ENCODE results near the gene LAMC1. TPM values are rescaled to one million over a fixed set of nuclear protein-coding genes. Genes with fewer than 3 reads are reported as not detected.

LAMC1 gene
- total RNA-seq, 4 donors from 2014 or later: 58.3 to 124 (median 77.6) TPM

- peaks cover 72% of the 10 kb centered on the region for H3K36me3 ChIP-seq
These were observed 106.9 kb downstream of the LAMC1 start for GRCh38 chr1:183129921-183130690.

GRCh38 chr1:183131166-183131565, 107.9 kb downstream of the LAMC1 start:
- H3K4me3 ChIP-seq: no peak overlapping the region
- no peaks in the 10 kb centered on the region for H3K27me3 ChIP-seq
- peaks cover 72% of the 10 kb centered on the region for H3K36me3 ChIP-seq
- whole genome bisulfite sequencing: 77% methylated on average over 2 of the region's 2 CpGs
- H3K4me1 ChIP-seq: no peaks in the 10 kb centered on the region
- TF ChIP-seq POLR2AphosphoS5 (IDR thresholded peaks at IDR 0.05) (no peak), CTCF (IDR thresholded peaks at IDR 0.05) (no peak), EP300 (IDR thresholded peaks at IDR 0.05) (no peak), POLR2A (IDR thresholded peaks at IDR 0.05) (no peak)
- DNase-seq (ENCODE audit: low spot score in 2 of 2): no peak
- H3K9me3 ChIP-seq: no peaks in the 10 kb centered on the region
- H3K27ac ChIP-seq: peak overlapping the region; percentile 36

More at GRCh38 chr1:183129921-183130690, 106.9 kb downstream of the LAMC1 start:
- no peaks in the 10 kb centered on the region for H3K9me3 ChIP-seq
- H3K4me3 ChIP-seq: no peak overlapping the region
- no peaks in the 10 kb centered on the region for H3K4me1 ChIP-seq
- peak; percentile 88 to 89 for DNase-seq (ENCODE audit: low spot score in 2 of 2)
- no peaks in the 10 kb centered on the region for H3K27me3 ChIP-seq
- H3K27ac ChIP-seq: peak overlapping the region; percentile 40
- TF ChIP-seq EP300 (IDR thresholded peaks at IDR 0.05) (no peak), POLR2AphosphoS5 (IDR thresholded peaks at IDR 0.05) (peak; percentile 4 to 70 (median 48))
- 72% methylated on average over 15 of the region's 15 CpGs for WGBS

GRCh38 chr1:183135336-183135735, 112.1 kb downstream of the LAMC1 start:
- Histone ChIP-seq H3K27ac (no peak overlapping the region), H3K9me3 (no peaks in the 10 kb centered on the region), H3K27me3 (no peaks in the 10 kb centered on the region), H3K36me3 (peaks cover 69% of the 10 kb centered on the region), H3K4me1 (peaks cover 17% of the 10 kb centered on the region), H3K4me3 (no peak overlapping the region)
- WGBS: 86% methylated on average over 2 of the region's 2 CpGs
- no peak for DNase-seq (ENCODE audit: low spot score in 2 of 2)
- TF ChIP-seq POLR2AphosphoS5 (IDR thresholded peaks at IDR 0.05): no peak
- TF ChIP-seq POLR2A (IDR thresholded peaks at IDR 0.05): no peak
- TF ChIP-seq EP300 (IDR thresholded peaks at IDR 0.05): no peak
- no peak for TF ChIP-seq CTCF (IDR thresholded peaks at IDR 0.05)

GRCh38 chr1:183137782-183138181, 114.6 kb downstream of the LAMC1 start:
- no peaks in the 10 kb centered on the region for H3K9me3 ChIP-seq
- DNase-seq (ENCODE audit: low spot score in 2 of 2): no peak
- no peak overlapping the region for H3K4me3 ChIP-seq
- no peaks in the 10 kb centered on the region for H3K27me3 ChIP-seq
- peaks cover 77% of the 10 kb centered on the region for H3K36me3 ChIP-seq
- peak overlapping the region; percentile 86 for H3K27ac ChIP-seq
- peaks cover 17% of the 10 kb centered on the region for H3K4me1 ChIP-seq
- 52% methylated on average over 3 of the region's 3 CpGs for WGBS
- TF ChIP-seq POLR2AphosphoS5 (IDR thresholded peaks at IDR 0.05): no peak
- TF ChIP-seq POLR2A (IDR thresholded peaks at IDR 0.05): no peak
- TF ChIP-seq EP300 (IDR thresholded peaks at IDR 0.05): no peak
- no peak for TF ChIP-seq CTCF (IDR thresholded peaks at IDR 0.05)

GRCh38 chr1:183138301-183138700, 115.1 kb downstream of the LAMC1 start:
- DNase-seq (ENCODE audit: low spot score in 2 of 2): no peak
- Histone ChIP-seq H3K27me3 (no peaks in the 10 kb centered on the region), H3K9me3 (no peaks in the 10 kb centered on the region), H3K36me3 (peaks cover 77% of the 10 kb centered on the region), H3K27ac (peak overlapping the region; percentile 86), H3K4me3 (no peak overlapping the region), H3K4me1 (peaks cover 17% of the 10 kb centered on the region)
- WGBS: 65% methylated on average over 4 of the region's 4 CpGs
- TF ChIP-seq EP300 (IDR thresholded peaks at IDR 0.05) (no peak), POLR2AphosphoS5 (IDR thresholded peaks at IDR 0.05) (no peak), CTCF (IDR thresholded peaks at IDR 0.05) (no peak), POLR2A (IDR thresholded peaks at IDR 0.05) (no peak)
